COR-L47 (cell line): ENCODE measurements around the gene RAD18.

Experiments
- DNase-seq: peaks from one replicate; lab custom pipeline; 2025; lab: John Stamatoyannopoulos, UW

The RAD18 gene

DNA sequence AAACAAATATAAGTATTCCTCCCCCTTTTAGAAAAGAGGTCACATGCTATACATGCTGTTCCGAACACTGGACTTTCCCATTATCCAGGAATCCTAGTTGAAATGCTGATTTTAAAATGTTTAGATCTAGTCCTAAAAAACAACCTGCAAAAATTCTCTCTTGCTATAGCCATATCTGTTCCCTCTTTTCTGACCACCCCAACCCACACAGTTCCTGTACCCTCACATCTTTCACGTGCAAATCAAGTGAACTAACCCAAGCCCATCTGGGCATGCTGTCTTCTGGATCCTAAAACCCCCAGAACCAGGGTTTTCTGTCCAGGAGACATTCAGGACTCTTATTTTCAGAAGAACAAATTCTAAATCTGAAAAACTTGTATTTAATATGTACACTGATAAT, 67.4 kb downstream of the RAD18 start:
- DNase-seq: no peak

DNA sequence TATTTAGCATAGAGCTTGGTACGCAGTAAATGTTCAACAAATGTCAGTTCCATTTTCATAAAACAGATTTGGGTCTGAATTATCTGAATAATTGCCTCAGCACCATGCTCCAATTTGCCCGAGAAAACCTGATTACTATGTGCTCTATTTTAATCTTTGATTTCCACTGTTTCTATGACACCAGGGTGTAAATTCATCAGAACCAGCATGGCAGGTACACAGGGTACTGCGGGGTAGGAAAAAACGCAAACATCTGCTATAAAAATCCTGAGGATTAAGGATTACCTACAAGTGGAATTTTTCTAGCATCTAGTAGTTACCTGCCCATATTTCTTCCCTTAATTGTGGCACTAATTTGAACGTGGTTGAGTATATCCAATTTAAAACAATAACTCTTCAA, 70.3 kb downstream of the RAD18 start:
- DNase-seq: no peak

- DNase-seq: no peak
These were observed 71.5 kb downstream of the RAD18 start for GRCh38 chr3:8891774-8892173.

- DNase-seq: no peak
These were observed 72.0 kb downstream of the RAD18 start for GRCh38 chr3:8891303-8891702.

DNA sequence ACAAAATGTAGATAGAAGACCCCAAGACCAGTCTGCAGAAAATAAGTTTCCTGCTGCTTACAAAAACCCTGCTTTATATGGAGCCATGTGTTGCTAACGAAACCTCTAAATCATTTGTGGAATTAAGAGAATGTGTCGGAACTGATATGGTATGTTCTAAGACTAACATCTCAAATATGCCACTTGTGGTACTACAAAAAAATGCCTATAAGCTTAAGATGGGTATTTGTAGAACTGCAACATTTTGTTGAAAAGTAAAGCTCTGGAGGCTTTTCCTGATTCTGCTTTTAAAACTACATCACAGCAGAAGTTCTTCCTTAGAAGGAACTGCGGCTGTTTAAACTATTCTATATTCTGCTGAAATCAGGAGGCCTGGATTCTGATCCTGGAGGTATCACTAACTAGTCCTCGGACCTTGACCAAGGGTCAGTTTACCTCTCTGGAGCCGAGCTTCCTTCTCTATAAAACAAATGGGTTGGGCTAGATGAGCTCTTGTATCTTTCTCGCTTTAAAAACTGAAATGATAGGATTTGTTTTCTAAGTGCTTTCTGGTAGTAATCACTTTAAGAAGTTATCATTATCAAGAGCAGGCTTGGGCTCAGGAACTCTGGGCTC, 74.9 kb downstream of the RAD18 start:
- DNase-seq: no peak

DNA sequence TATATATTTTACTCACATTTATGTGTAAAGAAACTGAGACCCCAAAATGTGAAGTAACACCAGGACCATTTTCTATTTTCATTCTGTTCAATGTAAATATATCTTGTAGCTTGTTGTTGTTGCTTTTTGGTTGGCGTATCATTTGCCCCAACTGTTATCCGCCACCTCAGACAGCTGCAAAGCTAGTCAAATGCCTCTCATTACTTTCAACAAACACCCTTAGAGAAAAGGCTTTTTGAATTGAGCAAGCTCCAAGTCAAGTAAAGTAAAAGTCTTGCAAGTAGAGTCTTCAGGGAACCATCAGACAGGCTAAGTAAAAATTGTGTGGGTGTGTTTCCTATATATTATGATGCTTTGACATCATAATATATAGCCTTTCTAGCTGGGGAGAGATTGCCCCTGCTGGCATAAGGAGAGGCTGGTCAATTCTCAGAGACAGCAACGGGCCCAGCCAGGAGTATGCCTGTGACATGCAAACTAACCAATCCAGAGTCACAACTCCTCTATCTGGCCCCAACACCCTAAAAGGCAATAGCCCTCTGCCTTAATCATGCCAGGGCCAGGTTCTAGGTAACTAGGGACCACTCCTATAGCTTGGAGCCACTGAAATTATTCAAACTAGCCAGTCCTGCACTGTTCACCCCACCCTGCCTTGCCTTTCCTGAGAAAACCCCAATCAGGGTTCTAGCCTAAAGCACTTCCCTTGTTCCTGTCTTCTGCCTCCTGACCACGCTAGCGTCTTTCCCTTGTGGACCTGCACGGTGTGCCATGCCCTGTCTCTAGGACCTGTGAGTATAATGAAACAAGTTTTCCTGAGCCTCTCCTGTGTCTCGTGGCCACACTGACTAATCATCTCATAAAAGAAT, 75.6 kb downstream of the RAD18 start:
- DNase-seq: no peak

DNA sequence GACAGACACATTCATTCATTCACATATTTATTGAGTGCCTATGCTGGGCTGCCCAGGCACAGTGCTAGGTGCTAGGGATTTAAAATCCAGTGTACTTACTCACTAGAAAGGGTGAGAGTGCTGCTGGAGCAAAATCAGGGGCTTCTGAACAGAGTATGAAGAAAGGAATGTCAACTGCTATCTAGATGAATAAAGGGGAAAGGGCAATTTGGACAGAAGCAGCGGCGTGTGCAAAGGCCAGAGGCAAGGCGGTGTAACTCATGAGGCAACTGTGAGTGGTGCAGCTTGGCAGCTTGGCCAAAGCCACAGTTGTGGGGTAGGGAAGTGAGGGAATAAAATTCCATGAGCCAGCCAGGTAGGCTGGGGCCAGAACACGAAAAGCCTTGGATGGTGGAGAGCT, 76.7 kb downstream of the RAD18 start:
- no peak for DNase-seq

GRCh38 chr3:8885536-8886316, 77.5 kb downstream of the RAD18 start:
- DNase-seq: no peak

GRCh38 chr3:8884630-8885290, 78.5 kb downstream of the RAD18 start:
- DNase-seq: no peak

GRCh38 chr3:8882642-8883041, 80.6 kb downstream of the RAD18 start:
- DNase-seq: no peak

DNA sequence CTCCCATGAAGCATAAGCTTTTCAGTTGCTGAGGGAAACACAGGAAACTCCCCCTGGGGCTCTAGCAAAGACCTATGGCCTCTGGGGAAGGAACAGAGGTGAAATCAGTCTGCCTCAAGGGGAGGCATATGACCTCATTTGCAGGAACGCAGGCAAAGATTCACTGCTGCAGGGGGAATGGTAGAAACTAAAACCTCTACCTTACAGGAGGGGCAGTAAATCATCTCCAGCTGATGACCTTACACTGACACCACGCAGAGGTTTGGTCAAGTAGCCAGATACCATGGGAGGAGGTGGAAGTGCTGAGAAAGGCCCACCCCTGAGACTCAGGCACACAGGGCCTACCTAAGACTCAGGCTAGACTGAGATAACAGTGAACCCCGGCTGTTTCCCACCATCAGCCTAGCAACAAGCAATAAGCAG, 81.1 kb downstream of the RAD18 start:
- no peak for DNase-seq

DNA sequence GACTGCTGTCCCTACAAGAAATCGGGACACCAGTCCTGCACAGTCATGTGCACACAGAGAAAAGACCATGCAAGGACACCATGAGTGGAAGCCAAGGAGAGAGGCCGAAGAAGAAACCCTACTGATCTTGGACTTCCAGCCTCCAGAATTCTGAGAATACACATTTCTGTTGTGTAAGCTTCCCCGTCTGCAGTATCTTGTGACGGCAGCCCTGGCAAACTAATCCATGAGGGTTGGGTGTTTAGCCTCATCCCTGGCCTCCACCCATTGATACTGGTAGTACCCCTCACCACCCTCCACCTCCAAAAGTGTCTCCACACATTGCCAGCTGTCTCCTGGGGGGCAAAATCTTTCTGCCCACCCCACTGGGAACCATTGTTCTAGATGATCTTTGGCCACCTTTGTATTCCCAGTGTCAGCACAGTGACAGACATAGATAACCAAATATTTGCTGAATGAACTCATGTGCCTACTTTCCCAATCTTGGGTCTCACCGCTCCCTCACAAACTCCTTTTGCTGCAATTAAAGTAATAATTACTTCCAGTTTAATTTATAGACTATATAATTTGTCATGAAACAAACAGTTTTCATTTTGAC, 83.8 kb downstream of the RAD18 start:
- no peak for DNase-seq

DNA sequence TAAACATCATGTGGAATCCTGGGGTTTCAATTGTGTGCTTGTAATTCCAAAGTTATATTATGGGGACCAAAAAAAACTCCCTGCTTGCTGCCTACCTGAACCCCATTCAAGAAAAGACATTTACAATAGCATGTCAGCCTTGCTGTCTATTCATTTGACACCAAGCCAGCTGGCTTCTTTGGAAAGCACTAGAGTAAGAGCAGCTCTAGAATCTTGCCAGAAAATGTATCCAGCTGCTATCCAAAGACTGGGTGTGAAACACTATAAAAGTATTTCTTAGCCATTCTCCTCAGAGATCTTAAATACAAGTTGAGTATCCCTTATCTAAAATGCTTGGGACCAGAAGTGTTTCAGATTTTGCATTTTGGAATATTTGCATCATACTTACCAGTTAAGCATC, 87.4 kb downstream of the RAD18 start:
- DNase-seq: no peak

DNA sequence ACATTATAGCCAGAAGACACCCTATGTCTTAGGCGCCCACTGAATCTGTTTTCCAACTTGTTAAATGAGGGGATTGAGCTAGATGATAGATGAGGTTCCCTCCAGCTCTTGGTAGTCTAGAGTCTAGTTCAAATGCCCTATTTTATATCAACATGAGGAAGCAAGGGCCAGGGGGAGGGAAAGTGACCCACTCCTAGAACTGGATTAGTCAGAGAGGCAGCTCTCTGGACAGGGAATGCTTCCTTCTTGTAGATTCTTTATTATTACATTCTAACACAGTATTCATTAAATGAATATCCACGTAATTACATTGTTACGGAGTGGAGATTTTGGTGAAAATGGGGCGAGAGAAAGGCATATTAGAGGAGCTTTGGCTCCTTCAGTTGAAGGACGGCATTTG, 89.5 kb downstream of the RAD18 start:
- no peak for DNase-seq

- DNase-seq: no peak
These were observed 91.0 kb downstream of the RAD18 start for GRCh38 chr3:8872261-8872660.

DNA sequence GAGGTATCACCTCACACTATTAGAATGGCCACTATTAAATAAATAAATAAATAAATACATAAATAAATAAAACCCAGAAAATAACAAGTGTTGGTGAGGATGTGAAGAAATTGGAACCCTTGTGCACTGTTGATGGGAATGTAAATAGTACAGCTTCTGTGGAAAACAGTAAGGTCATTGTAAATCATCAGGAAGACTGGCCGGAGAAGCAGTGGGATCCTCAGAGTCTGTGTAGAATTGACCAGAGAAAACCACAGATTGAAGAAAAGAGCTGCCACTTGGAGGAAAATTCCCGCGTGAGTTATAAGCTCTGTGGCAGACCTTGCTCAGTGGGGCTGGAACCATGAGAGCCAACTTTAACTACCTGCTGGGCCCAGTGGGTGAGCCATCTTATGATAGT, 92.0 kb downstream of the RAD18 start:
- DNase-seq: no peak

GRCh38 chr3:8870134-8870533, 93.1 kb downstream of the RAD18 start:
- DNase-seq: no peak

DNA sequence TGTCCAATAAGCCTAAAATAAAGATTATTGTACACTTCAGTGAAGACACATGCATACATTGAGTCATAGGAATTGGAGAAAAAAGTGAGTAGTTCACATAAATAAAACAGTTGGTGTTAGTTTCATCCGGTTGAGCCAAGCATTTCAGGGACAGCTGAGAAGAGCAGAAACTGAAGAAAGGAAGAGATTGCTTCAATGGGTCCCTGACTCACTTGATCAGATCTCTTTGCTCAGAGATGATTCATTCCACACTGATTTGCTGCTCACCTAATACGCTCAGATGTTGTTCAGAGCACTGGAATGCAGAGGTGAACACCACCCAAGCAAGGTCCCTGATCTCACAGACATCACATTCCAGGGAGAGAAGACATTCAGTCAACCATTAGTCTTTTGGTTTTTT, 93.7 kb downstream of the RAD18 start:
- DNase-seq: no peak

- no peak for DNase-seq
These were observed 94.3 kb downstream of the RAD18 start for GRCh38 chr3:8868996-8869395.

- DNase-seq: no peak
These were observed 95.6 kb downstream of the RAD18 start for GRCh38 chr3:8867646-8868045.

DNA sequence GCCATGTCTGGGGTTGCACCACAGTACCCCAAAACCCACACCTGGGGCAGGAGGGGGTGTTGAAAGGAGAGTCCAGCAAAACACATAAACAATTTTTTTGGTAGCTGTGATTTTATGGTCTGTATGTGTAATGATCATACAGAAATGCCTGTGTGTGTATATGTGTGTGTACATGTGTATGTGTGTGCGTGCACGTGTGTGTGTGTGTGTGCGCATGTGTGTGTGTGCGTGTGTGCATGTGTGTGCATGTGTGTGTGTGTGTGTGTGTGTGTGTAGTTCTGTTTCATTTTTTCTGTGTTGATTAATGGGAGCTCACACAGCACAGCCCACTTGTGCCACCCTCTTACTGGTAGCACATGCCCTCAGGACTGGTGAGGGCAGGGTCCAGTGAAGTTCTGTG, 97.6 kb downstream of the RAD18 start:
- DNase-seq: no peak
